SU-DHL-6 (cell line): ENCODE data around the gene CFAP70.
"Not testable (repeated sequence)": the region's sequence is repeated elsewhere in the genome, so short reads cannot be mapped to it uniquely, and the experiment has no call there.

Source experiments
- H2AFZ ChIP-seq: fragments of 200-600 bp; sonication (generic); 2 replicates; pipeline ENCODE4 v1.6.1; 2014; ENCODE audit warnings: low read depth, mild to moderate bottlenecking, moderate library complexity, mixed read lengths, antibody characterized with exemption, low read length; ENCODE audit not compliant: severe bottlenecking
- H3F3A ChIP-seq: fragments of 200-600 bp; shearing (Covaris generic); 2 replicates; pipeline ENCODE4 v1.6.0; 2016; ENCODE audit warnings: antibody characterized with exemption, mild to moderate bottlenecking; ENCODE audit not compliant: insufficient read depth
- H3K27ac ChIP-seq: fragments of 200-600 bp; sonication (generic); 2 replicates; pipeline ENCODE4 v1.5.1; 2016; ENCODE audit warnings: low read depth, mild to moderate bottlenecking, low read length, moderate library complexity, mixed read lengths
- H3K27me3 ChIP-seq: fragments of 200-600 bp; sonication (generic), shearing (Covaris generic); 2 replicates; pipeline ENCODE4 v1.6.0; 2014; ENCODE audit warnings: mild to moderate bottlenecking, low read length
- H3K36me3 ChIP-seq: fragments of 200-600 bp; sonication (generic); 2 replicates; pipeline ENCODE4 v1.6.1; 2014; ENCODE audit warnings: mild to moderate bottlenecking, low read length, mixed read lengths
- H3K4me2 ChIP-seq: fragments of 300-600, 200-600 bp; shearing (Covaris generic), sonication (generic); 2 replicates; pipeline ENCODE4 v1.6.0; 2014; ENCODE audit warnings: low read length, low read depth, mild to moderate bottlenecking; ENCODE audit not compliant: poor library complexity, severe bottlenecking
- H3K4me3 ChIP-seq: fragments of 200-600 bp; sonication (generic); 2 replicates; pipeline ENCODE4 v1.5.1; 2014; ENCODE audit warnings: antibody characterized with exemption, low read length, mild to moderate bottlenecking, mixed read lengths; ENCODE audit not compliant: insufficient read depth, poor library complexity, severe bottlenecking
- H3K79me2 ChIP-seq: fragments of 200-600 bp; sonication (generic); 2 replicates; pipeline ENCODE4 v1.6.1; 2014; ENCODE audit warnings: mild to moderate bottlenecking, low read length, moderate library complexity; ENCODE audit not compliant: insufficient read depth
- H3K9ac ChIP-seq: fragments of 200-600 bp; sonication (generic); 2 replicates; pipeline ENCODE4 v1.7.0; 2014; ENCODE audit warnings: mild to moderate bottlenecking, low read length
- H3K9me2 ChIP-seq: fragments of 200-600 bp; sonication (generic); replicated peaks from 2 replicates; pipeline ENCODE4 v1.6.1; 2014; ENCODE audit warnings: low read length; ENCODE audit not compliant: insufficient read depth
- H3K9me3 ChIP-seq: fragments of 200-600 bp; sonication (generic); 2 replicates; pipeline ENCODE4 v1.6.1; 2014; ENCODE audit warnings: low read length, mixed read lengths; ENCODE audit not compliant: insufficient read depth
- H4K20me1 ChIP-seq: fragments of 200-600 bp; sonication (generic); 2 replicates; pipeline ENCODE4 v1.6.1; 2014; ENCODE audit warnings: low read depth, mild to moderate bottlenecking, antibody characterized with exemption, low read length, moderate library complexity, mixed read lengths
- EZH2phosphoT487 ChIP-seq: fragments of 200-600 bp; sonication (generic), shearing (Covaris generic); conservative IDR thresholded peaks from 2 replicates; pipeline ENCODE4 v1.6.1; 2018; ENCODE audit warnings: mild to moderate bottlenecking, antibody characterized with exemption, low read length, moderate library complexity, mixed read lengths
- TF ChIP-seq, protein P1 (sequence below): fragments of 200-600 bp; sonication (generic); IDR thresholded peaks from one replicate; pipeline ENCODE4 v1.5.1; 2017; ENCODE audit warnings: antibody characterized with exemption, mild to moderate bottlenecking, low read length, moderate library complexity; ENCODE audit not compliant: insufficient read depth, poor library complexity, severe bottlenecking

Gene CFAP70

DNA sequence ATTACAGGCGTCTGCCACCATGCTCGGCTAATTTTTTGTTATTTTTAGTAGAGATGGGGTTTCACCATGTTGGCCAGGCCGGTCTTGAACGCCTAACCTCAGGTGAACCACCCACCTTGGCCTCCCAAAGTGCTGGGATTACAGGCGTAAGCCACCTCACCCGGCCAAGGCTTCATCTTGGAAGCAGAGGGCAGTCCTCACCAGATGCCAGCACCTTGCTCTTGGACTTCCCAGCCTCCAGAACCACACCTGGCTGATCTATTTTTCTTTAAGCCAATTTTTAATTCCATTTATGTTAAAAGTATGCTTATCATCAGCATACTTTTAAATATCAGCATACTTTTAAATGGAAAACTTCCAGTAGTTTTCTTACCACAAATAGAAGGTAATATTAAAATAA, 43.0 kb upstream of the CFAP70 start:
- Histone ChIP-seq H2AFZ (no peak overlapping the region), H3K27me3 (no peaks in the 10 kb centered on the region), H3K79me2 (peaks cover 56% of the 10 kb centered on the region), H3K4me2 (no peak overlapping the region), H3K36me3 (peaks cover 5% of the 10 kb centered on the region; the same call in 1 of the 2 replicates), H3K4me3 (no peak overlapping the region), H4K20me1 (no peaks in the 10 kb centered on the region), H3K27ac (no peak overlapping the region), H3K9me2 (no peaks in the 10 kb centered on the region), H3K9ac (no peak overlapping the region), H3K9me3 (no peaks in the 10 kb centered on the region), H3F3A (0 out of 2 replicates have a peak, but pooled peaks cover 3% of the 10 kb centered on the region)
- TF ChIP-seq EZH2phosphoT487: no peak
- TF ChIP-seq, protein P1, sequence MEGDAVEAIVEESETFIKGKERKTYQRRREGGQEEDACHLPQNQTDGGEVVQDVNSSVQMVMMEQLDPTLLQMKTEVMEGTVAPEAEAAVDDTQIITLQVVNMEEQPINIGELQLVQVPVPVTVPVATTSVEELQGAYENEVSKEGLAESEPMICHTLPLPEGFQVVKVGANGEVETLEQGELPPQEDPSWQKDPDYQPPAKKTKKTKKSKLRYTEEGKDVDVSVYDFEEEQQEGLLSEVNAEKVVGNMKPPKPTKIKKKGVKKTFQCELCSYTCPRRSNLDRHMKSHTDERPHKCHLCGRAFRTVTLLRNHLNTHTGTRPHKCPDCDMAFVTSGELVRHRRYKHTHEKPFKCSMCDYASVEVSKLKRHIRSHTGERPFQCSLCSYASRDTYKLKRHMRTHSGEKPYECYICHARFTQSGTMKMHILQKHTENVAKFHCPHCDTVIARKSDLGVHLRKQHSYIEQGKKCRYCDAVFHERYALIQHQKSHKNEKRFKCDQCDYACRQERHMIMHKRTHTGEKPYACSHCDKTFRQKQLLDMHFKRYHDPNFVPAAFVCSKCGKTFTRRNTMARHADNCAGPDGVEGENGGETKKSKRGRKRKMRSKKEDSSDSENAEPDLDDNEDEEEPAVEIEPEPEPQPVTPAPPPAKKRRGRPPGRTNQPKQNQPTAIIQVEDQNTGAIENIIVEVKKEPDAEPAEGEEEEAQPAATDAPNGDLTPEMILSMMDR: no peak

GRCh38 chr10:73399063-73399462, 40.4 kb upstream of the CFAP70 start:
- Histone ChIP-seq H3K9me2 (no peaks in the 10 kb centered on the region), H3F3A (0 out of 2 replicates have a peak, but pooled peaks cover 3% of the 10 kb centered on the region), H3K36me3 (peaks cover 18% of the 10 kb centered on the region; the same call in 1 of the 2 replicates), H3K9ac (no peak overlapping the region), H3K79me2 (peaks cover 36% of the 10 kb centered on the region), H3K9me3 (no peaks in the 10 kb centered on the region), H4K20me1 (no peaks in the 10 kb centered on the region), H2AFZ (no peak overlapping the region), H3K27ac (no peak overlapping the region), H3K4me3 (no peak overlapping the region), H3K27me3 (no peaks in the 10 kb centered on the region), H3K4me2 (no peak overlapping the region)
- TF ChIP-seq, protein P1: no peak
- TF ChIP-seq EZH2phosphoT487: no peak

- TF ChIP-seq, protein P1: no peak
- TF ChIP-seq EZH2phosphoT487: no peak
- Histone ChIP-seq H3K9me2 (no peaks in the 10 kb centered on the region), H3K9ac (no peak overlapping the region), H3K4me2 (no peak overlapping the region), H2AFZ (no peak overlapping the region), H3K9me3 (no peaks in the 10 kb centered on the region), H4K20me1 (no peaks in the 10 kb centered on the region), H3K4me3 (no peak overlapping the region), H3K36me3 (peaks cover 18% of the 10 kb centered on the region; the same call in 1 of the 2 replicates), H3K79me2 (peaks cover 25% of the 10 kb centered on the region), H3K27me3 (no peaks in the 10 kb centered on the region), H3K27ac (no peak overlapping the region), H3F3A (0 out of 2 replicates have a peak, but pooled peaks cover 3% of the 10 kb centered on the region)
Measured at GRCh38 chr10:73398024-73398423, 39.4 kb upstream of the CFAP70 start.

- H3K4me2 ChIP-seq, H3K79me2 ChIP-seq, H3K9me3 ChIP-seq, H4K20me1 ChIP-seq, H3K9me2 ChIP-seq, H3K27ac ChIP-seq, H3F3A ChIP-seq, H3K4me3 ChIP-seq, H2AFZ ChIP-seq, H3K27me3 ChIP-seq, H3K9ac ChIP-seq: not testable (repeated sequence)
- H3K36me3 ChIP-seq: peaks cover 24% of the 10 kb centered on the region; the same call in 1 of the 2 replicates
Measured at GRCh38 chr10:73394325-73394724, 35.7 kb upstream of the CFAP70 start.
